ENCODE data around the gene OTOS.

OTOS gene

DNA sequence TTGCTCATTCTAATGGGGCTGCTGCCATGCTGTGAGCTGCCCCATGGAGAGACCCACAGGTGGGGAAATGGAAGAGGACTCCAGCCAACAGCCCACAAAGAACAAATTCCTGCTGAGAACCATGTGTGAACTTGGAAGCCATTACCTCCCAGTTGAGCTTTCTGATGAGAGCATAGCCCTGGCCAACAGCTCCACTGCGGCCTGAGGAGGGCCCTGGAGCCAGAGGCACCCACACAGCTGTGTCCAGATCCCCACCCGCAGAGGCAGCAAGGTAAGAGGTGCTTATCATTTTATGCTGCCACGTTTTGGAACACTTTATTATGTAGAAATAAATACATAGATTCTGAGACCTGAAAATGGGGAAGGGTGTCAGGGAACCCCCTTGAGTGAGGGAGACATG lies 44.2 kb upstream of the OTOS start:
- Histone ChIP-seq H4K12ac (ENCODE audit: low read depth, low read length) (no peak overlapping the region), H2AK5ac (ENCODE audit: low read length) (no peak overlapping the region), H3K4ac (ENCODE audit: low read depth, low read length) (no peak overlapping the region), H3K9ac (ENCODE audit: low read length) (no peak overlapping the region), H3K14ac (ENCODE audit: low read length) (no peak overlapping the region), H3K4me1 (ENCODE audit: control insufficient read depth in 1 of 2, insufficient read depth in 2 of 2, low read length in 2 of 2) (no peaks in the 10 kb centered on the region), H3K79me1 (ENCODE audit: low read length) (no peaks in the 10 kb centered on the region), H2AFZ (ENCODE audit: insufficient read depth, low read length, poor library complexity) (no peak overlapping the region), H3K4me3 (ENCODE audit: low read depth, low read length) (no peak overlapping the region), H3K36me3 (ENCODE audit: control insufficient read depth in 1 of 2, insufficient read depth in 2 of 2, low read length in 2 of 2) (no peaks in the 10 kb centered on the region), H3K9me3 (ENCODE audit: insufficient read depth, low read depth, low read length) (peaks cover 16% of the 10 kb centered on the region), H3K79me2 (ENCODE audit: control insufficient read depth, insufficient read depth, low read length, poor library complexity) (no peaks in the 10 kb centered on the region), H3K23ac (ENCODE audit: low read length) (no peak overlapping the region), H4K8ac (ENCODE audit: low read depth, low read length) (no peak overlapping the region), H2BK5ac (ENCODE audit: low read depth, low read length, poor library complexity) (no peak overlapping the region), H2BK120ac (ENCODE audit: insufficient read depth, low read length, poor library complexity) (no peak overlapping the region), H3K27ac (ENCODE audit: low read depth, low read length) (no peak overlapping the region), H2BK12ac (ENCODE audit: low read length) (no peak overlapping the region), H3K4me2 (ENCODE audit: low read length) (no peak overlapping the region), H3K27me3 (ENCODE audit: insufficient read depth, low read length) (no peaks in the 10 kb centered on the region), H3K18ac (ENCODE audit: low read length) (no peak overlapping the region), H4K91ac (ENCODE audit: low read depth, low read length) (no peak overlapping the region)
- WGBS (ENCODE audit: extremely low coverage, insufficient coverage, insufficient read length): no CpG with 5 or more reads among the region's 3 CpGs
- DNase-seq: no peak

DNA sequence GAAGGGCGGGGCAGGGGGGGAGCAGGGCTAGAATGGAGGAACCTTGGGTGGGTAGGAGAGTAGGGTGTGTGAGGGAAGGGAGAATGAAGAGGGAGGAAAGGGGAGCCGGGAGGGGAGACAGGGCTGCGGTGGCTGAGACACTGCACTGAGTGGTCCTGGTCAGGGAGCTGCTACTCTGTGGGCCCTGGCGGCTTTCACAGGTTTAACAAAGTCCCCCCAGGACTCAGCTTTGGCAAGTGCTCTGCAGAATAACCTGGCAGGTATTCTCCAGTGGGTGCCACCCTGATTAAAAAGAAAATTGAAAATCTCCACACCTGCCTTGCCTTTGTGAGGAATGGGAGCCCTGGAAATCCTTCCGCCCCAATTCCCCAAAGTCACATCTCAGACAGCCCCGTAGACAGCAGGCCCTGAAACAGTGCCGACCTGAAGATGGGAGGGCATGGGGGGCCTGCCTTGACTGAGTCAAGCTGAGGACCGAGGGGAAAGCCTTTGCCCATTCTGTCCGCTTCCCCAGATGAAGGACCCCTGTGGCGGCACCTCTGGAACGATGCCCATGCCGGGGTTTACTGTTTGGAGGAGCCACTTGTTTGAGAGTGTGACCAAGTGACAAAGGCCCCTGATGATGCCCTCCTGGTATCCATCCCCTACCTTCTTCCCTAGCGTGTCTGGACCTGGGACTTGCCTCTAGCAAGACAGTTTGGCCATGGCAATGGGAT lies 43.6 kb upstream of the OTOS start:
- H4K91ac ChIP-seq (ENCODE audit: low read depth, low read length): no peak overlapping the region
- no peak overlapping the region for H3K4ac ChIP-seq (ENCODE audit: low read depth, low read length)
- no peak overlapping the region for H2AK5ac ChIP-seq (ENCODE audit: low read length)
- no peak overlapping the region for H3K9ac ChIP-seq (ENCODE audit: low read length)
- H3K27ac ChIP-seq (ENCODE audit: low read depth, low read length): no peak overlapping the region
- no peaks in the 10 kb centered on the region for H3K79me2 ChIP-seq (ENCODE audit: control insufficient read depth, insufficient read depth, low read length, poor library complexity)
- no peaks in the 10 kb centered on the region for H3K79me1 ChIP-seq (ENCODE audit: low read length)
- no peak overlapping the region for H4K12ac ChIP-seq (ENCODE audit: low read depth, low read length)
- no peak overlapping the region for H3K4me3 ChIP-seq (ENCODE audit: low read depth, low read length)
- no peak for DNase-seq
- no peak overlapping the region for H2BK5ac ChIP-seq (ENCODE audit: low read depth, low read length, poor library complexity)
- H2BK120ac ChIP-seq (ENCODE audit: insufficient read depth, low read length, poor library complexity): no peak overlapping the region
- peaks cover 18% of the 10 kb centered on the region for H3K9me3 ChIP-seq (ENCODE audit: insufficient read depth, low read depth, low read length)
- WGBS (ENCODE audit: extremely low coverage, insufficient coverage, insufficient read length): no CpG with 5 or more reads among the region's 13 CpGs
- H3K4me2 ChIP-seq (ENCODE audit: low read length): no peak overlapping the region
- no peaks in the 10 kb centered on the region for H3K36me3 ChIP-seq (ENCODE audit: control insufficient read depth in 1 of 2, insufficient read depth in 2 of 2, low read length in 2 of 2)
- H2AFZ ChIP-seq (ENCODE audit: insufficient read depth, low read length, poor library complexity): no peak overlapping the region
- no peak overlapping the region for H3K14ac ChIP-seq (ENCODE audit: low read length)
- H3K27me3 ChIP-seq (ENCODE audit: insufficient read depth, low read length): no peaks in the 10 kb centered on the region
- no peak overlapping the region for H3K18ac ChIP-seq (ENCODE audit: low read length)
- no peak overlapping the region for H4K8ac ChIP-seq (ENCODE audit: low read depth, low read length)
- no peak overlapping the region for H2BK12ac ChIP-seq (ENCODE audit: low read length)
- no peaks in the 10 kb centered on the region for H3K4me1 ChIP-seq (ENCODE audit: control insufficient read depth in 1 of 2, insufficient read depth in 2 of 2, low read length in 2 of 2)
- H3K23ac ChIP-seq (ENCODE audit: low read length): no peak overlapping the region

GRCh38 chr2:240183006-240183874 lies 42.8 kb upstream of the OTOS start:
- H3K27ac ChIP-seq (ENCODE audit: low read depth, low read length): no peak overlapping the region
- no peak overlapping the region for H2BK12ac ChIP-seq (ENCODE audit: low read length)
- H3K9me3 ChIP-seq (ENCODE audit: insufficient read depth, low read depth, low read length): peaks cover 17% of the 10 kb centered on the region
- no peak overlapping the region for H4K91ac ChIP-seq (ENCODE audit: low read depth, low read length)
- no peak overlapping the region for H3K18ac ChIP-seq (ENCODE audit: low read length)
- H3K4me2 ChIP-seq (ENCODE audit: low read length): no peak overlapping the region
- H3K36me3 ChIP-seq (ENCODE audit: control insufficient read depth in 1 of 2, insufficient read depth in 2 of 2, low read length in 2 of 2): no peaks in the 10 kb centered on the region
- H3K4ac ChIP-seq (ENCODE audit: low read depth, low read length): no peak overlapping the region
- H3K9ac ChIP-seq (ENCODE audit: low read length): no peak overlapping the region
- H3K14ac ChIP-seq (ENCODE audit: low read length): no peak overlapping the region
- no peak overlapping the region for H2AK5ac ChIP-seq (ENCODE audit: low read length)
- no peak overlapping the region for H2BK120ac ChIP-seq (ENCODE audit: insufficient read depth, low read length, poor library complexity)
- no peak overlapping the region for H3K23ac ChIP-seq (ENCODE audit: low read length)
- H2AFZ ChIP-seq (ENCODE audit: insufficient read depth, low read length, poor library complexity): no peak overlapping the region
- no peak overlapping the region for H2BK5ac ChIP-seq (ENCODE audit: low read depth, low read length, poor library complexity)
- no CpG with 5 or more reads among the region's 22 CpGs for WGBS (ENCODE audit: extremely low coverage, insufficient coverage, insufficient read length)
- H3K4me3 ChIP-seq (ENCODE audit: low read depth, low read length): no peak overlapping the region
- no peaks in the 10 kb centered on the region for H3K4me1 ChIP-seq (ENCODE audit: control insufficient read depth in 1 of 2, insufficient read depth in 2 of 2, low read length in 2 of 2)
- DNase-seq: no peak
- no peak overlapping the region for H4K12ac ChIP-seq (ENCODE audit: low read depth, low read length)
- H4K8ac ChIP-seq (ENCODE audit: low read depth, low read length): no peak overlapping the region
- H3K27me3 ChIP-seq (ENCODE audit: insufficient read depth, low read length): no peaks in the 10 kb centered on the region
- H3K79me1 ChIP-seq (ENCODE audit: low read length): no peaks in the 10 kb centered on the region
- no peaks in the 10 kb centered on the region for H3K79me2 ChIP-seq (ENCODE audit: control insufficient read depth, insufficient read depth, low read length, poor library complexity)

- Histone ChIP-seq H4K91ac (ENCODE audit: low read depth, low read length) (no peak overlapping the region), H3K4me1 (ENCODE audit: control insufficient read depth in 1 of 2, insufficient read depth in 2 of 2, low read length in 2 of 2) (no peaks in the 10 kb centered on the region), H2BK12ac (ENCODE audit: low read length) (no peak overlapping the region), H3K18ac (ENCODE audit: low read length) (no peak overlapping the region), H2BK5ac (ENCODE audit: low read depth, low read length, poor library complexity) (no peak overlapping the region), H3K23ac (ENCODE audit: low read length) (no peak overlapping the region), H3K79me2 (ENCODE audit: control insufficient read depth, insufficient read depth, low read length, poor library complexity) (no peaks in the 10 kb centered on the region), H3K9ac (ENCODE audit: low read length) (no peak overlapping the region), H3K4ac (ENCODE audit: low read depth, low read length) (no peak overlapping the region), H3K27me3 (ENCODE audit: insufficient read depth, low read length) (no peaks in the 10 kb centered on the region), H2AK5ac (ENCODE audit: low read length) (no peak overlapping the region), H2AFZ (ENCODE audit: insufficient read depth, low read length, poor library complexity) (no peak overlapping the region), H3K27ac (ENCODE audit: low read depth, low read length) (no peak overlapping the region), H3K79me1 (ENCODE audit: low read length) (no peaks in the 10 kb centered on the region), H4K12ac (ENCODE audit: low read depth, low read length) (no peak overlapping the region), H3K4me2 (ENCODE audit: low read length) (no peak overlapping the region), H4K8ac (ENCODE audit: low read depth, low read length) (no peak overlapping the region), H3K14ac (ENCODE audit: low read length) (no peak overlapping the region), H3K4me3 (ENCODE audit: low read depth, low read length) (no peak overlapping the region), H3K9me3 (ENCODE audit: insufficient read depth, low read depth, low read length) (peaks cover 16% of the 10 kb centered on the region), H2BK120ac (ENCODE audit: insufficient read depth, low read length, poor library complexity) (no peak overlapping the region), H3K36me3 (ENCODE audit: control insufficient read depth in 1 of 2, insufficient read depth in 2 of 2, low read length in 2 of 2) (no peaks in the 10 kb centered on the region)
- WGBS (ENCODE audit: extremely low coverage, insufficient coverage, insufficient read length): no CpG with 5 or more reads among the region's 4 CpGs
- DNase-seq: no peak
Measured at GRCh38 chr2:240182476-240182875, 42.0 kb upstream of the OTOS start.

All from trophoblast cell (in vitro differentiated cells and primary cell).